SK-N-SH treated with all-trans-retinoic acid at 6 μM for 48 hours (cell line): ENCODE results near the gene PAK6.

ENCODE experiments used
- CREB5 ChIP-seq: fragments of 250-450 bp; sonication (Bioruptor Pico); IDR thresholded peaks from 2 replicates; pipeline ENCODE4 v1.5.1; 2020; ENCODE audit warnings: low read depth, mild to moderate bottlenecking, moderate library complexity
- OSR1 ChIP-seq: fragments of 250-450 bp; sonication (Bioruptor Pico); IDR thresholded peaks from 2 replicates; pipeline ENCODE4 v1.8.0; 2022; ENCODE audit warnings: moderate library complexity, mild to moderate bottlenecking, inconsistent platforms
- PATZ1 ChIP-seq: fragments of 250-450 bp; sonication (Bioruptor Pico); IDR thresholded peaks from 2 replicates; pipeline ENCODE4 v1.8.0; 2020; ENCODE audit warnings: mild to moderate bottlenecking, moderate library complexity, borderline replicate concordance
- RARB ChIP-seq: fragments of 250-450 bp; sonication (Bioruptor Pico); IDR thresholded peaks from 2 replicates; pipeline ENCODE4 v1.8.0; 2021; ENCODE audit warnings: mild to moderate bottlenecking, moderate library complexity
- ZFP30 ChIP-seq: fragments of 450-650 bp; formaldehyde crosslinking; IDR thresholded peaks from 2 replicates; pipeline ENCODE4 v1.5.0; 2022; ENCODE audit warnings: mild to moderate bottlenecking, moderate library complexity

GRCh38 chr15:40271685-40272484, 33.0 kb downstream of the PAK6 start:
- TF ChIP-seq OSR1 (CRISPR knock-in tag) (no peak), PATZ1 (CRISPR knock-in tag) (no peak), RARB (CRISPR knock-in tag) (no peak), CREB5 (CRISPR knock-in tag) (no peak), ZFP30 (CRISPR knock-in tag) (no peak)
